ENCODE measurements around the gene AGTR1.

DNA sequence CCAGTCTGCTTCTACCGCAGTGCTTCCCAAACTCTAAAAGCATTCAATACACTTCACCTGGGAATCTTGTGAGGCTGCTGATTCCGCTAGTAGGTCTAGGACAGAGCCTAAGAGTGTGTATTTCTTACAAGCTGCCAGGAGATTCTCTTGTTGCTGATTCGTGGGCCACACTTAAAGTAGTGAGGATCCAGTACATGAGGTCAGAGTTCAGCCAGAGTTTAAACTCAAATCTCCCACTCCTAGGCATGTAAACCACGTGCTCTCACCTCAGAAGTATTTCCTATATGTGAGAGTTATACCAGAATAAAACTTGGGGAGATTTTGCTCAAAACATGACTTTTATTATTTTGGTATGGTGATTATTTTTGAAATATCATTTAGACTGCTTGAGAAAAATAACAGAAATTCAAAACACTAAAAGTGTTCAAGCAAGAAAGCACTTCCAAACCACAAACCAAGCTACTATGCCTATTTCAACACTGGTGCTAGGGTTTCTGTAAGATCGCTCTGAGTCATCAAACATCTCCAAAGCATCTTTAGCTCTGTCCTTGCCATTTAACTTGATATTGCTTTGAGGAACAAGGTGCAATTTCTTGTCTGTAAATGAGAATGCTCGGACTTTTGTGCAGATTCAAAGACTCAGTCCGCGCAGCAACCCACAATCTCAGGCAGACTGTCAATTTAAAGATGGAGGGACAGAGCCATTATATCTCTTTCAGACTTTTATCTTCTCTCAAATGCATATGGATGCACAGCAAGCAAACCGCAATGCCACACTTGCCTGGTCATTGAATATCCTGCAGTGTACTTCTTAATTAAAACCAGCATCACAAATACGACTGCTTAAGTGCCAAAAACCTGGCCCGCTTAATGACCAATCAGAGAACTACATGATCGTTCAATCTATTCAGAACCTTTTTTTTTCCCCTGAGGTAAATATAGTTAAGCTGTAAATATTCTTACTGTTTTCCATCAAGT, 59.8 kb downstream of the AGTR1 start:
- TF ChIP-seq, protein P1, sequence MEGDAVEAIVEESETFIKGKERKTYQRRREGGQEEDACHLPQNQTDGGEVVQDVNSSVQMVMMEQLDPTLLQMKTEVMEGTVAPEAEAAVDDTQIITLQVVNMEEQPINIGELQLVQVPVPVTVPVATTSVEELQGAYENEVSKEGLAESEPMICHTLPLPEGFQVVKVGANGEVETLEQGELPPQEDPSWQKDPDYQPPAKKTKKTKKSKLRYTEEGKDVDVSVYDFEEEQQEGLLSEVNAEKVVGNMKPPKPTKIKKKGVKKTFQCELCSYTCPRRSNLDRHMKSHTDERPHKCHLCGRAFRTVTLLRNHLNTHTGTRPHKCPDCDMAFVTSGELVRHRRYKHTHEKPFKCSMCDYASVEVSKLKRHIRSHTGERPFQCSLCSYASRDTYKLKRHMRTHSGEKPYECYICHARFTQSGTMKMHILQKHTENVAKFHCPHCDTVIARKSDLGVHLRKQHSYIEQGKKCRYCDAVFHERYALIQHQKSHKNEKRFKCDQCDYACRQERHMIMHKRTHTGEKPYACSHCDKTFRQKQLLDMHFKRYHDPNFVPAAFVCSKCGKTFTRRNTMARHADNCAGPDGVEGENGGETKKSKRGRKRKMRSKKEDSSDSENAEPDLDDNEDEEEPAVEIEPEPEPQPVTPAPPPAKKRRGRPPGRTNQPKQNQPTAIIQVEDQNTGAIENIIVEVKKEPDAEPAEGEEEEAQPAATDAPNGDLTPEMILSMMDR (IDR thresholded peaks at IDR 0.05; ENCODE audit: poor library complexity) = no peak
- TF ChIP-seq EZH2phosphoT487 (IDR thresholded peaks at IDR 0.05; ENCODE audit: low read depth, severe bottlenecking, unreplicated experiment) = no peak
